Motor neuron (in vitro differentiated cells): ENCODE results near the gene GLRA3. TPM values are rescaled to one million over a fixed set of nuclear protein-coding genes. Genes with fewer than 3 reads are reported as not detected.
"Not testable (repeated sequence)": the region's sequence is repeated elsewhere in the genome, so short reads cannot be mapped to it uniquely, and the experiment has no call there.

Source experiments
- ATAC-seq, 8 experiments: fragments of 200-7000 bp; cut with Tn5 transposase; replicated peaks in 6 of 8; 2 replicates each; pipeline ENCODE4 v1.8.0; 2021; ENCODE audit warnings: mild to moderate bottlenecking in 8 of 8, moderate library complexity in 8 of 8
- H3K27ac ChIP-seq, 2 donors: fragments of 250-450 bp; sonication (Bioruptor Pico); 2 replicates each; pipeline ENCODE4 v1.9.0; 2021; ENCODE audit warnings: antibody characterized with exemption in 2 of 2, mild to moderate bottlenecking in 2 of 2, moderate library complexity in 1 of 2
- H3K4me1 ChIP-seq, 2 donors: fragments of 250-450 bp; sonication (Bioruptor Pico); replicated peaks in 1 of 2; 2 replicates each; pipeline ENCODE4 v1.6.1; 2021; ENCODE audit warnings: antibody characterized with exemption in 2 of 2, mild to moderate bottlenecking in 2 of 2, moderate library complexity in 1 of 2
- H3K4me3 ChIP-seq, 5 donors: fragments of 250-450 bp; sonication (Bioruptor Pico); 2 replicates each; pipeline ENCODE4 v1.9.0; 2021; ENCODE audit warnings: antibody characterized with exemption in 5 of 5, mild to moderate bottlenecking in 5 of 5, moderate library complexity in 4 of 5
- WGBS, 10 experiments: fragments of 450-650 bp; shearing (Covaris generic); methylation state at CpG; one replicate each; pipeline ENCODE4 v1.0.0; 2022; 5-methylcytosine and 5-hydroxymethylcytosine counted together
- in situ Hi-C, 9 experiments: fragments of 400-800 bp; cut with MboI; loops; one replicate each; pipeline ENCODE4 v1.15.0; 2021; ENCODE audit warnings: low sequenced_read_pairs in 9 of 9, low pct_unique_long_range_greater_than_20kb in 2 of 9; ENCODE audit not compliant: unreplicated experiment in 9 of 9
- total RNA-seq, 8 experiments: library from RNA; unstranded; fragments of 300-600 nt; gene quantifications; 2 replicates each; pipeline versions ENCODE4 v1.2.3 to v1.2.4, GENCODE V29; 2022

GLRA3 gene
- total RNA-seq, 8 experiments from 2014 or later, result 0.05 to 7.2 (median 1.4) TPM; not detected in 1

GRCh38 chr4:174702979-174703478, 126.0 kb downstream of the GLRA3 start:
- 67 to 100% (median 100%) methylated on average over 1 of the region's 1 CpG; no CpG with 5 or more reads in 3 of the 10 experiments for WGBS, 10 experiments
- ATAC-seq, result no peak
- H3K27ac ChIP-seq, result no peak overlapping the region
- H3K4me1 ChIP-seq, result no peaks in the 10 kb centered on the region
- in situ Hi-C loops, result loop anchor here in 1 of 9 experiments (25.0 kb wide), 1 partner anchor 341 kb away; no protein-coding TSS in a partner anchor
- H3K4me3 ChIP-seq, result no peak overlapping the region

GRCh38 chr4:174699654-174700053, 129.4 kb downstream of the GLRA3 start:
- no peak overlapping the region for H3K4me3 ChIP-seq
- H3K27ac ChIP-seq, result no peak overlapping the region
- in situ Hi-C loops, result loop anchor here in 1 of 9 experiments (25.0 kb wide), 1 partner anchor 337 kb away; no protein-coding TSS in a partner anchor
- H3K4me1 ChIP-seq, result no peaks in the 10 kb centered on the region
- ATAC-seq, result no peak

- H3K27ac ChIP-seq, result no peak overlapping the region
- in situ Hi-C loops, result no loop called here
- ATAC-seq, result no peak
- 11 to 100% (median 70%) methylated on average over 1 to 4 of the region's 4 CpGs; no CpG with 5 or more reads in 2 of the 10 experiments for WGBS, 10 experiments
- no peak overlapping the region for H3K4me3 ChIP-seq
- no peaks in the 10 kb centered on the region for H3K4me1 ChIP-seq
Observed at GRCh38 chr4:174697896-174698295, 131.2 kb downstream of the GLRA3 start.

- peak in 3 of 8 experiments; percentile 18 to 95 (median 80) for ATAC-seq
- WGBS, 10 experiments, result 0 to 91% (median 71%) methylated on average over 1 of the region's 1 CpG
Observed at GRCh38 chr4:174697202-174697601, 131.8 kb downstream of the GLRA3 start.

GRCh38 chr4:174696657-174697056, 132.4 kb downstream of the GLRA3 start:
- ATAC-seq, result peak in 1 of 8 experiments; percentile 32
- no peak overlapping the region for H3K27ac ChIP-seq
- in situ Hi-C loops, result no loop called here
- no peak overlapping the region for H3K4me3 ChIP-seq
- H3K4me1 ChIP-seq, result no peaks in the 10 kb centered on the region

More at GRCh38 chr4:174697202-174697601, 131.8 kb downstream of the GLRA3 start:
- Histone ChIP-seq H3K4me1 (no peaks in the 10 kb centered on the region), H3K4me3 (no peak overlapping the region), H3K27ac (no peak overlapping the region)
- in situ Hi-C loops, result no loop called here

GRCh38 chr4:174691876-174692275, 137.2 kb downstream of the GLRA3 start:
- ATAC-seq, in situ Hi-C loops, H3K27ac ChIP-seq, H3K4me3 ChIP-seq, H3K4me1 ChIP-seq: not testable (repeated sequence)
- WGBS, 10 experiments, result no CpG with 5 or more reads among the region's 24 CpGs

- Histone ChIP-seq H3K4me1 (no peaks in the 10 kb centered on the region), H3K4me3 (no peak overlapping the region), H3K27ac (no peak overlapping the region)
- 11 to 100% (median 71%) methylated on average over 1 of the region's 1 CpG; no CpG with 5 or more reads in 2 of the 10 experiments for WGBS, 10 experiments
- no peak for ATAC-seq
- in situ Hi-C loops, result no loop called here
Observed at GRCh38 chr4:174690665-174691064, 138.4 kb downstream of the GLRA3 start.

- in situ Hi-C loops, result no loop called here
- H3K27ac ChIP-seq, result no peak overlapping the region
- WGBS, 10 experiments, result 50 to 100% (median 70%) methylated on average over 2 to 4 of the region's 4 CpGs; no CpG with 5 or more reads in 1 of the 10 experiments
- no peak for ATAC-seq
- no peaks in the 10 kb centered on the region for H3K4me1 ChIP-seq
- H3K4me3 ChIP-seq, result no peak overlapping the region
Observed at GRCh38 chr4:174689618-174690017, 139.4 kb downstream of the GLRA3 start.

GRCh38 chr4:174686826-174687225, 142.2 kb downstream of the GLRA3 start:
- no peak for ATAC-seq
- no peak overlapping the region for H3K4me3 ChIP-seq
- in situ Hi-C loops, result no loop called here
- no peak overlapping the region for H3K27ac ChIP-seq
- no peaks in the 10 kb centered on the region for H3K4me1 ChIP-seq

- whole genome bisulfite sequencing, 10 experiments, result 70 to 100% (median 89%) methylated on average over 1 to 4 of the region's 4 CpGs
- in situ Hi-C loops, result no loop called here
- H3K4me3 ChIP-seq, result no peak overlapping the region
- peak in 4 of 8 experiments; percentile 41 to 84 (median 52) for ATAC-seq
- H3K4me1 ChIP-seq, result no peaks in the 10 kb centered on the region
- H3K27ac ChIP-seq, result no peak overlapping the region
Observed at GRCh38 chr4:174681723-174682300, 147.2 kb downstream of the GLRA3 start.

GRCh38 chr4:174674305-174674840, 154.7 kb downstream of the GLRA3 start:
- ATAC-seq, result no peak

GRCh38 chr4:174673865-174674264, 155.2 kb downstream of the GLRA3 start:
- Histone ChIP-seq H3K4me3 (no peak overlapping the region), H3K4me1 (no peaks in the 10 kb centered on the region), H3K27ac (no peak overlapping the region)
- ATAC-seq, result no peak
- in situ Hi-C loops, result no loop called here

More at GRCh38 chr4:174674305-174674840, 154.7 kb downstream of the GLRA3 start:
- 67 to 100% (median 90%) methylated on average over 1 of the region's 1 CpG; no CpG with 5 or more reads in 5 of the 10 experiments for WGBS, 10 experiments
- Histone ChIP-seq H3K4me1 (no peaks in the 10 kb centered on the region), H3K27ac (no peak overlapping the region), H3K4me3 (no peak overlapping the region)
- in situ Hi-C loops, result no loop called here

- H3K27ac ChIP-seq, result no peak overlapping the region
- WGBS, 10 experiments, result 60 to 100% (median 84%) methylated on average over 1 to 4 of the region's 4 CpGs
- H3K4me3 ChIP-seq, result no peak overlapping the region
- ATAC-seq, result peak in 1 of 8 experiments; percentile 43
- no peaks in the 10 kb centered on the region for H3K4me1 ChIP-seq
- in situ Hi-C loops, result no loop called here
Observed at GRCh38 chr4:174672276-174672675, 156.8 kb downstream of the GLRA3 start.

GRCh38 chr4:174669270-174669669, 159.8 kb downstream of the GLRA3 start:
- Histone ChIP-seq H3K27ac (no peak overlapping the region), H3K4me3 (no peak overlapping the region), H3K4me1 (no peaks in the 10 kb centered on the region)
- in situ Hi-C loops, result no loop called here
- 0 to 82% (median 37%) methylated on average over 1 to 3 of the region's 3 CpGs; no CpG with 5 or more reads in 2 of the 10 experiments for WGBS, 10 experiments
- ATAC-seq, result peak in 4 of 8 experiments; percentile 25 to 87 (median 64)
